ENCODE measurements around the gene CORO7.
"Not testable (repeated sequence)": the region's sequence is repeated elsewhere in the genome, so short reads cannot be mapped to it uniquely, and the experiment has no call there.

The CORO7 gene

DNA sequence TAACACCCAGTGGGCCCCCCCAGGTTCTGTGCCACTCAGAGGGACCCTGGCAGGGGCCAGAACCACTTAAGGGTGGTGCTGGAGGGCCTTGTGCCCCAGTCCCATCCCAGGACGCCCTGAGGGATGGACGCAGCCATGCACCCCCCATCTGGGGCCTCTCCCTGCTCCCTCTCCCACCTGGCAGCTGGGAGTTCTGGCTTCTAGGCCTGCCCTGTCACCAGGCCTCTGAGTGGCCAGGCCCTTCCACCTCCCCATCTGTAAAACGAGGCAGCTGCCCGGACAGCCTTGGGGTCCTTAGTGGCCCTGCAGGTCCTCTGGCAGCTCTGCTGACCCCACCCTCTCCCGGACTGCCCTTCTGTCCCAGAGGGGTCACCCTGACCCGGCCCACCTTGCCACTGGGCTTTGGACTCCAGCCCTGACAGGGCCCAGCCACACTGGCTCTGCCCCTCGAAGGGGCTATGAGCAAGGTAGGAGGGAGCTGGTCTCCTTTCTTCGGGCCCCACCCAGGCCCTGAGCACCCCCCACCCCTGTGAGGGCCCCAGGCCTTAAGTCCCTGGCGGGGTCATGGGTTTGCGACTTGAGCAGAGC lies 77.6 kb downstream of the CORO7 start:
- Mint-ChIP-seq H3K27me3 (no peaks in the 10 kb centered on the region), H3K4me1 (peaks cover 9% of the 10 kb centered on the region), H3K36me3 (peaks cover 6% of the 10 kb centered on the region), H3K4me3 (no peak overlapping the region), H3K27ac (no peak overlapping the region), H3K9me3 (no peaks in the 10 kb centered on the region)
- ATAC-seq, result no peak

DNA sequence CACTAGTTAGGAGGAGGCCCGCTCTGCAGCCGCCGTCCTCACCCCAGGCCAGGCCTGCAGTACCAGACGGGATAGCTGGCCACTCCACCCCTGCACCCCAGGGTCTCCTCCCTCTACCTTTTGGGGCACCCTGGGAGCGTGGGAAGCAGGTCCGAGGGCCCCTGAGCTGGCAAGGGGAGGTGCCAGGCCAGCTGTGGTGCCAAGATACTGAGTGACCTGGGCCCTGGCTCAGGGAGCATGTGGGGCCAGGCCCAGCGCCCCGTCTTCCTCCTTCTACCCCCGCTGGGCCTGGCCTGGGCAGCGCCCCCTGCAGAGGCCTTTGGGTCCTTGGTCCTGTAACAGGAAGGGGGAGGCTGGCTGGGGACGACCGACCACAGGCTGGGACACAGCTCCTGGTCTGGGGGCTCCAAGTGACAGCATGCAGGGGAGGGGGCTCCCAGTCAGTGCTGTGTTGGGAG lies 78.2 kb downstream of the CORO7 start:
- Mint-ChIP-seq H3K36me3 (peaks cover 6% of the 10 kb centered on the region), H3K27ac (no peak overlapping the region), H3K9me3 (no peaks in the 10 kb centered on the region), H3K4me3 (no peak overlapping the region), H3K4me1 (peaks cover 6% of the 10 kb centered on the region), H3K27me3 (no peaks in the 10 kb centered on the region)
- peak; percentile 4 for ATAC-seq

DNA sequence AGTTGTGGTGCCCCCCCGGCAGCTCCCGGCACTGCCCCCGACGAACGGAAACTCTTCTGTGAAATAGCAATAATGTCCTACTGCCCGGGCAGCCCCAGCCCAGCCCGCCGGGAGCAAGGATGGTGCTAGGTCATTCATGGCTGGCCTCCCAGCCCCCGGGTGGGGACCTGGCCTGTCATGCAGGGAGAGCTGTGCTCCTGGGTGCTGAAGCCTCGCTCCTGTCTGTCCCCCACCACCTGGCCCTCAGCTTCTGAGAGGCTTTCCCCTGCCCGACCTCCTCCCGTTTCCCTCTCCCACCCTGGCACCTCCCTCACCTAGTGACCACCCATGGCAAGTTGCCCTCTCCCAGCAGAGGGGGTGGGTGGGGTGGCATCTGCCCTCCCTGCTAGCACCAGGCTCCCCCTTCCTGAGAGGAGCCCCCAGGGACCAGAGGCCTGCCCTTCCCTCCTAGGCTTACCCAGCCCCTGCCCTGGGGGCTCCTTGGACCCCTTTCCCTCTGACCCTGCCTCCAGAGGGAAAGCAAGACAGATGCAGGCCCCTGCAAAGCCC lies 78.8 kb downstream of the CORO7 start:
- no peak overlapping the region for H3K27ac Mint-ChIP-seq
- H3K9me3 Mint-ChIP-seq, result no peaks in the 10 kb centered on the region
- ATAC-seq, result no peak
- H3K36me3 Mint-ChIP-seq, result peaks cover 6% of the 10 kb centered on the region
- no peak overlapping the region for H3K4me3 Mint-ChIP-seq
- H3K27me3 Mint-ChIP-seq, result no peaks in the 10 kb centered on the region
- H3K4me1 Mint-ChIP-seq, result peaks cover 6% of the 10 kb centered on the region

DNA sequence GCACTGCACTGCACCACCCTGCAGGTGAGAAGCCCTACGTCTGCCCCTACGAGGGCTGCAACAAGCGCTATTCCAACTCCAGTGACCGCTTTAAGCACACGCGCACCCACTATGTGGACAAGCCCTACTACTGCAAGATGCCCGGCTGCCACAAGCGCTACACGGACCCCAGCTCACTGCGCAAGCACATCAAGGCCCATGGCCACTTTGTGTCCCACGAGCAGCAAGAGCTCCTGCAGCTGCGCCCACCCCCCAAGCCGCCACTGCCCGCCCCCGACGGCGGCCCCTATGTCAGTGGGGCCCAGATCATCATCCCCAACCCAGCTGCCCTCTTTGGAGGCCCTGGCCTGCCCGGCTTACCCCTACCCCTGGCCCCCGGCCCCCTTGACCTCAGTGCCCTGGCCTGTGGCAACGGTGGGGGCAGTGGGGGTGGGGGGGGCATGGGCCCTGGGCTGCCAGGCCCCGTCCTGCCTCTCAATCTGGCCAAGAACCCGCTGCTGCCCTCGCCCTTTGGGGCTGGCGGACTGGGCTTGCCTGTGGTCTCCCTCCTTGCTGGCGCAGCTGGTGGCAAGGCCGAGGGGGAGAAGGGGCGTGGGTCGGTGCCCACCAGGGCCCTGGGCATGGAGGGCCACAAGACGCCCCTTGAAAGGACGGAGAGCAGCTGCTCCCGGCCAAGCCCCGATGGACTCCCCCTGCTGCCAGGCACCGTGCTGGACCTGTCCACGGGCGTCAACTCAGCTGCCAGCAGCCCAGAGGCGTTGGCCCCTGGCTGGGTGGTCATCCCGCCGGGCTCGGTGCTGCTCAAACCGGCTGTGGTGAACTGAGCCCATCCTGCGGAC lies 79.5 kb downstream of the CORO7 start:
- H3K27me3 Mint-ChIP-seq, result no peaks in the 10 kb centered on the region
- H3K9me3 Mint-ChIP-seq, result no peaks in the 10 kb centered on the region
- ATAC-seq, result peak; percentile 24
- H3K36me3 Mint-ChIP-seq, result peaks cover 6% of the 10 kb centered on the region
- H3K4me3 Mint-ChIP-seq, result no peak overlapping the region
- H3K4me1 Mint-ChIP-seq, result peaks cover 6% of the 10 kb centered on the region
- H3K27ac Mint-ChIP-seq, result no peak overlapping the region

DNA sequence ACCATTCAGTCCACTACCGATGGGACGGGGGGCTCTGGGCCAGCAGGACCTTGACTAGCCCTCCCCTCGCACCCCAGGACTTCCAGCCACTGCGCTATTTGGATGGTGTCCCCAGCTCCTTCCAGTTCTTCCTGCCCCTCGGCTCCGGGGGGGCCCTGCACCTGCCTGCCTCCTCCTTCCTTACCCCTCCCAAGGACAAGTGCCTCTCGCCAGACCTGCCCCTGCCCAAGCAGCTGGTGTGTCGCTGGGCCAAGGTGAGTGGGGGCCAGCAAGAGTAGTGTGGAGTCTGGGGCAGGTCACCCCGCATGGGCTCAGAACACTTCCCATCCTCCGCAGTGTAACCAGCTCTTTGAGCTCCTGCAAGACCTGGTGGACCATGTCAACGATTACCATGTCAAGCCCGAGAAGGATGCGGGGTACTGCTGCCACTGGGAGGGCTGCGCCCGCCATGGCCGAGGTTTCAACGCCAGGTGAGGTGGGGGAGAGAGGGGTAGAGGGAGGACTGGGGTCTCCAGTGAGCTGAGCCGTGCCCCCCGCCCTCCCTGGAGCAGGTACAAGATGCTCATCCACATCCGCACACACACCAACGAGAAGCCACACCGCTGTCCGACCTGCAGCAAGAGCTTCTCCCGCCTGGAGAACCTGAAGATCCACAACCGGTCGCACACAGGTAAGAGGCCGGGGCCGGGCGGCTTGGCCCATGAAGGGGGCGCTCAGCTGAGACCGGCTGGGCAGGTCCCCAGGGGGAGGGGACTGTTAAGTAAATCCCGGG lies 81.5 kb downstream of the CORO7 start:
- H3K4me3 Mint-ChIP-seq, result no peak overlapping the region
- no peak for ATAC-seq
- peaks cover 8% of the 10 kb centered on the region for H3K4me1 Mint-ChIP-seq
- peaks cover 6% of the 10 kb centered on the region for H3K36me3 Mint-ChIP-seq
- H3K9me3 Mint-ChIP-seq, result no peaks in the 10 kb centered on the region
- H3K27ac Mint-ChIP-seq, result no peak overlapping the region
- H3K27me3 Mint-ChIP-seq, result no peaks in the 10 kb centered on the region

DNA sequence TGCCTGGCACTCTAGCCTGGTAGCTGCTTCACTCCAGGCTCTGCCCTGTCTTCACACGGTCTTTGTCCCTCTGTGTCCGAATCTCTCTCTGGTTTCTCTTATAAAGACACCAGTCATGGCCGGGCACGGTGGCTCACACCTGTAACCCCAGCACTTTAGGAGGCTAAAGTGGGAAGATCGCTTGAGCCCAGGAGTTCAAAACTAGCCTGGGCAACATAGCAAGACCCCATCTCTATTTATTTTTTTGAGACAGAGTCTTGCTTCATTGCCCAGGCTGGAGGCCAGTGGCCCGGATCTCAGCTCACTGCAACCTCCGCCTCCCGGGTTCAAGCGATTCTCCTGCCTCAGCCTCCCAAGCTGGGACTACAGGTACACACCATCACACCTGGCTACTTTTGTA lies 82.7 kb downstream of the CORO7 start:
- peaks cover 13% of the 10 kb centered on the region for H3K4me1 Mint-ChIP-seq
- not testable (repeated sequence) for H3K27ac Mint-ChIP-seq

DNA sequence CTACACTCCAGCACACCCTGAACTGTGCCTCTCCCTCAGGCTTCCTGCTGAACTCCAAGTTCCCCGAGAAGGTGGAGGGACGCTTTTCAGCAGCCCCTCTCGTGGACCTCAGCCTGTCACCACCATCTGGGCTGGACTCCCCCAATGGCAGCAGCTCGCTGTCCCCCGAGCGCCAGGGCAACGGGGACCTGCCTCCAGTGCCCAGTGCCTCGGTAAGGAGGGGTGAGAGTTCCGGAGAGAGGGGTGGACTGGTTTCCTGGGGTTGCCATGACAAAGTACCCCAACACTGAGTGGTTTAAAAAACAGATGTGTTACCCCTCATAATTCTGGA lies 83.1 kb downstream of the CORO7 start:
- no peak for ATAC-seq
- peaks cover 16% of the 10 kb centered on the region for H3K27me3 Mint-ChIP-seq
- H3K27ac Mint-ChIP-seq, result no peak overlapping the region
- H3K4me3 Mint-ChIP-seq, result no peak overlapping the region
- H3K36me3 Mint-ChIP-seq, result no peaks in the 10 kb centered on the region
- no peaks in the 10 kb centered on the region for H3K9me3 Mint-ChIP-seq
- peaks cover 17% of the 10 kb centered on the region for H3K4me1 Mint-ChIP-seq

More for the DNA sequence above, 82.7 kb downstream of the CORO7 start:
- peaks cover 11% of the 10 kb centered on the region for H3K27me3 Mint-ChIP-seq
- H3K9me3 Mint-ChIP-seq, H3K4me3 Mint-ChIP-seq, ATAC-seq, H3K36me3 Mint-ChIP-seq: not testable (repeated sequence)

DNA sequence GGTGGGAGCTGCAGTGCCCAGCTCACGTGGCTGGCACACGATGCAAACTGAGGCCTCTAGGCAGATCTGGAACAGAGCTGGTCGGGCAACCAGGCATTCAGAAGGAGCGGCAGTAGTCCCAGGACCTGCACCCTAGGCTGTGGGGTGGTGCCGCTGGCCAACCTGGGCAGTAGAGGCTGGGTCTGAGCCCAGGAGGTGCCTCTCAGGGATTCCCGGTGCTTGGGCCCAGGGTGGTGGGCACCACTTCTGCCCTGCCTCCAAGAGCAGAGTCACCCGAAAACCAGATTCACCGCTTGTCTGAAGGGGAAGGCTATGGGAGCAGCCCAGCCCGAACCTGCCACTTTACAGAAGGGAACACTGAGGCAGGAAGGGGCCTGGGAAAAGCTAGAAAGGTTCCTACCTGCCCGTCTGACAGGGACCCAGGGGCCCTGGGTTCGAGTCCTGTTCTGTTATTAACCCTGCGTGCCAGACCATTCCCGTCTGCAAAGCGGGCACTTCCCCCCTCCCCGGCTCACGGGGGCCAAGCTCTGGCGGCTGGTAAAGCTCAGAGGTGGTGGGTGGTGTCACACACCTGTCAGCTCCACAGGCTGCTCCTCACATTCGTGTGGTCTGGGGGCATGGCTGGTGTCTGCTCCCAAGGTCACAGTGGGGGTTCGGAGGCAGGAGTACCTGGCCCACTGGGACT lies 83.6 kb downstream of the CORO7 start:
- Mint-ChIP-seq H3K36me3 (no peaks in the 10 kb centered on the region), H3K4me3 (no peak overlapping the region), H3K27me3 (peaks cover 20% of the 10 kb centered on the region), H3K27ac (no peak overlapping the region), H3K4me1 (peaks cover 17% of the 10 kb centered on the region), H3K9me3 (no peaks in the 10 kb centered on the region)
- ATAC-seq, result no peak

DNA sequence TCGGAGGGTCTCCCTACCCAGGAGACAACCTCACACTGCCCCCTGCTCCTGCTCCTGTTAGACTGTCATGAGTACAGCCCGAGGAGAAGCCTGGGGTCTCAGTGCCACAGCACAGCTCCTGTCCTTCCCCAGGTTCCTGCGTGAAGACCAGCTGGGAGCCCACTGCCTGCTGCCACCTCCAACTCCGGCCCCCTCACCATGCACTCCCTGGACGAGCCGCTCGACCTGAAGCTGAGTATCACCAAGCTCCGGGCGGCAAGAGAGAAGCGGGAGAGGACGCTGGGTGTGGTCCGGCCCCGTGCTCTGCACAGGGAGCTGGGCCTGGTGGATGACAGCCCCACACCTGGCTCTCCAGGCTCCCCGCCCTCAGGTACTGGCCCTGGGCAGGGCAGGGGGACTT lies 84.3 kb downstream of the CORO7 start:
- Mint-ChIP-seq H3K4me1 (peaks cover 14% of the 10 kb centered on the region), H3K36me3 (no peaks in the 10 kb centered on the region), H3K27ac (no peak overlapping the region), H3K4me3 (no peak overlapping the region), H3K27me3 (peaks cover 20% of the 10 kb centered on the region), H3K9me3 (no peaks in the 10 kb centered on the region)
- ATAC-seq, result no peak

DNA sequence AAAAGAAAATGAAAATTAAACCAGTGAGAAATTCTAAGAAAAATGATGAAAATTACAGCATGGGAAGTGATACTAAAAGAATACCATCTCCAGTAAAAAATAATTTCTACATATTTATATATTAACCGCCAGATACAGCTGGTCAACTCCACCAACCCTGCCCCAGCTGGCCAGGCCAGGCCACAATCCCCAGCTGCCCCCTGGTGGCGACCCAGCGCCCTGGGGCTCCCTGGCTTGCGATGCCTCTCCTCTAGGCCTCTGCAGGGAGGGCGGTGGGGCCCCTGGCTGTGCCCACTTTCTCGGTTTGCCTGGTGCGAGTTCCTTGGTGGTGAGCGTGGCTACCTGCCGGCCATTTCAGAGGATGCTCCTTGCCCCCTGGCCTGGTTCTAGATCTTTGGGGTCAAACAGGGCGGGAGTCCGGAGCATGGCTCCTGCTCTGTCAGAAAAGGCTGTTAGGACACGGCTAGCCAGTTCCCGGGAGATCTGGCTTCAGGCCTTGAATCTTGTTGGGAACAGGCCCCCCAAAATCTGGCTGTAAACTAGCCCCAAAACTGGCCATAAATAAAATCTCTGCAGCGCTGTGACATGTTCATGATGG lies 86.0 kb downstream of the CORO7 start:
- Mint-ChIP-seq H3K9me3 (no peaks in the 10 kb centered on the region), H3K36me3 (no peaks in the 10 kb centered on the region), H3K27me3 (peaks cover 20% of the 10 kb centered on the region), H3K4me3 (no peak overlapping the region), H3K27ac (no peak overlapping the region), H3K4me1 (peaks cover 18% of the 10 kb centered on the region)
- ATAC-seq, result peak; percentile 80

DNA sequence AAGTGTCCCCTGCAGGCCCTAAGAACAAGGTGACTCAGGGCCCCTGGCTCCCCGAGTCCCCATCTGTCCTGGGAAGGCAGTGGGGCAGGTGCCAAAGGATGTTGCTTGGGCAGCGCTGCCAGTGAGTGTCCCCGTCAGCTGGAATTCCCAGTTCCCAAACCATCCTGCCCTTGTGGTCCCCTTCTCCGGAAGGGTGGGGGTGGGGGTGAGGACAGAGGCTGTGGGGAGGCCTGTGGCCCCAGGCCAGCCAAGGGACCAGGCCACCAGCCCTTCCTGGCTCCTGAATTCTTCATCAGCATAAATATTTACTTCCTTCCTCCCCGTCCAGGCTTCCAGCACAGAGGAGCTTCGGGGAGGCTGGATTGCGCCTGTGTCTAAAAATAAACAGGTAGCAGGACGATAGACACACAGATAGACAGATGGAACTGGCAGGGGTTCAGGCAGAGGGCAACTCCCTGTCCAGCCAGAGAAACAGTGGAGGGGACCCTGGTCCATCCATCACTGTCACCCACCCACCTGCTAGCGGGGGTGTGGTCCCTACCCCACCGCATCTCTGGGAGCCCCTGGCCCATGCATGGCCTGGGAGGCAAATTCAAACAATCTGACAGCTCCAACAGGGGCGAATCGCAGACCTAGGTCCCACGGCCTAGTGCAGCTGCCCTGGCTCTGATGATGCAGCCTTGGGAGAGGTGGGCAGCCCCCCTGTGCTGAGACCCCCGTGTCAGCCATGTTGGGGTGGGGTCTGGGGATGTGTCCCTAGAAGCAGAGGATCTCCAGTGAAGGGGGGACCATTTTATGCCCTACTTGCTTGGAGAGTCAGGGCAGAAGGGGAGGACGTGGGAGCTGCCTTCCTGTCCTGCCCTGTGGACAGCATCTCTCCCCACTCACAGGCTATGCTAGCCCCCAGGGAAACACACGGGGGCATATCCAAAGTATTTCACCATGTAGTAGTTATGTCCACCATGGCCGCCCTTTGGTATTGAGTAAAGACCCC lies 87.3 kb downstream of the CORO7 start:
- Mint-ChIP-seq H3K4me3 (no peak overlapping the region), H3K36me3 (no peaks in the 10 kb centered on the region), H3K9me3 (no peaks in the 10 kb centered on the region), H3K4me1 (peaks cover 26% of the 10 kb centered on the region), H3K27ac (peak overlapping the region; percentile 67), H3K27me3 (peaks cover 20% of the 10 kb centered on the region)
- no peak for ATAC-seq

DNA sequence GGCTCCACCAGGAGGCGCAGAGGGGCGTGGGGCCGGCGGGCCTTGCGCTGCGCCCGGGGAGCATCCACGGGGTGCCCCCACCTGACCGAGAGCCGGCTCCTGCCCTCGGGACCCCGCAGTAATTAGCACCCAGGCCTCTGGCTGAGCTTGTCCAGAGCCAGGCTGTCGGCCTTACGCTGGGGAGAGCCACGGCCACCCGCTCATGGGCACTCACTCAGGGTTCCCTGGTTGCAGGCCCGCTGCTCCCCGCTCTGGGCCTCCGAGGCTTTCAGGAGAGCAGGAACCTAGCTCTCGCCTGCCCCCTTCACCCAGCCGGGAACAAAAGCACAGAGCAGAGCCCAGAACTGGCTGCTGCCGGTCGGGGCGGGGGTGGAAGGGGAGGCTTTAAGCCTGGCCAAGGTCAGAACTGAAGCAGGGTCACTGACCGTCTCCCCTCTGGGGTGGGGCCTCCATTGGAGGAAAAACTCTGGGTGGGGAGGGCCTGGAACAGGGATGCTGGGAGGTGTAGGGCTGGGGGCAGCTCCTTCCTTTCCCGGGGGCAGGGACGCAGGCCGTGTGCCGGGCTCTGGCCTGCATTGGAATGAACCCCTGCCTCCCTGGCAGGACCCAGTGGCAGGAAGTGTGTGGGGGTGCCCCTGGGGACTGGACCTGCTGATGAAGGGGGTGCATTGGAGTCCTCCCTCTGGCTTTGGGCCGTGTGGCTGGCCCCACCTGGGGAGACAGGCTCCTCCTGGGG lies 88.2 kb downstream of the CORO7 start:
- H3K9me3 Mint-ChIP-seq, result no peaks in the 10 kb centered on the region
- H3K27ac Mint-ChIP-seq, result peak overlapping the region; percentile 67
- H3K27me3 Mint-ChIP-seq, result peaks cover 20% of the 10 kb centered on the region
- peaks cover 26% of the 10 kb centered on the region for H3K4me1 Mint-ChIP-seq
- H3K4me3 Mint-ChIP-seq, result peak overlapping the region; percentile 67
- H3K36me3 Mint-ChIP-seq, result no peaks in the 10 kb centered on the region
- ATAC-seq, result peak; percentile 63

DNA sequence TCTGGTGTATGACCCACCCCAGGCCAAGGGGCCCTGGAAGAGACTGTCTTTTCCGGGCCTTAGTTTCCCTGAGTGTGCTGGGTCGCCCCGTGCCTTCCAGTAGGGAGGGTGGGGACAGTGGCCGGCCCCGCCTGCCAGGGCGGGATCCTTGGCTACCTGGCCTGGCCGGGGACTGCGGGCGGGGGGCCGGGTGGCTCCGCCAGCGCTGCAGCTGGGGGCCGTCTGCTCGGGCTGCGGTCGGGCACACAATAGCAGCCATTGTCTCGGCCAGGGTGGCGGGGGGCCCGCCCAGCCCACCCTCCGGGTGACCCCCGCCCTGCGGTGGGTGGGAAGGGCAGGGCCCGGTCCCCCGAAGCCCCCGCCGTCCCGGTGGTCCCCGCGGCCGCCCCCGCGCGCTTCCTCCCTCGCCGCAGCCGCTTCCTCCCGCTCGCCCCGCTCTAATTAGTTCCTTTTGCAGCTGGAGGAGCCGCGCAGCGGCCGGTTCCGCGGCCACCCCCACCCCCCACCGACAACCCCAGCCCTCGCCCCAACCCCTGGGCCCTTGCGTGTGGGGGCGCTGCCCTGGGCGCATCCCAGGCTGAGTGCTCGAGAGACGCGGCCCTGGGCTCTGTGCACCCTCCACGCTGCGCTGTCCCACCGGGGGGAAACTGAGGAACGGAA lies 88.9 kb downstream of the CORO7 start:
- H3K27ac Mint-ChIP-seq, result peak overlapping the region; percentile 67
- H3K9me3 Mint-ChIP-seq, result no peaks in the 10 kb centered on the region
- H3K36me3 Mint-ChIP-seq, result no peaks in the 10 kb centered on the region
- H3K4me1 Mint-ChIP-seq, result peaks cover 26% of the 10 kb centered on the region
- ATAC-seq, result peak; percentile 2
- peaks cover 20% of the 10 kb centered on the region for H3K27me3 Mint-ChIP-seq
- no peak overlapping the region for H3K4me3 Mint-ChIP-seq
